ENCODE measurements around the gene SLC30A7.

Gene SLC30A7

GRCh38 chr1:100989306-100990077 lies 93.6 kb downstream of the SLC30A7 start:
- no peak for DNase-seq

- DNase-seq = no peak
These were observed 99.5 kb downstream of the SLC30A7 start for GRCh38 chr1:100995198-100995988.

- no peak for DNase-seq
These were observed 102.5 kb downstream of the SLC30A7 start for GRCh38 chr1:100998426-100998825.

- no peak for DNase-seq
These were observed 104.4 kb downstream of the SLC30A7 start for GRCh38 chr1:101000131-101000873.

GRCh38 chr1:101002551-101002950 lies 106.7 kb downstream of the SLC30A7 start:
- no peak for DNase-seq

GRCh38 chr1:101003012-101003650 lies 107.2 kb downstream of the SLC30A7 start:
- no peak for DNase-seq

- no peak for DNase-seq
These were observed 108.2 kb downstream of the SLC30A7 start for GRCh38 chr1:101004061-101004460.

- no peak for DNase-seq
These were observed 108.8 kb downstream of the SLC30A7 start for GRCh38 chr1:101004670-101005069.

- no peak for DNase-seq
These were observed 109.3 kb downstream of the SLC30A7 start for GRCh38 chr1:101005183-101005582.

- DNase-seq = no peak
These were observed 110.0 kb downstream of the SLC30A7 start for GRCh38 chr1:101005871-101006270.

- no peak for DNase-seq
These were observed 110.7 kb downstream of the SLC30A7 start for GRCh38 chr1:101006553-101006952.

GRCh38 chr1:101008229-101008834 lies 112.4 kb downstream of the SLC30A7 start:
- no peak for DNase-seq

GRCh38 chr1:101013776-101014175 lies 117.9 kb downstream of the SLC30A7 start:
- no peak for DNase-seq

- DNase-seq = no peak
These were observed 121.6 kb downstream of the SLC30A7 start for GRCh38 chr1:101017448-101017847.

GRCh38 chr1:101022294-101022693 lies 126.4 kb downstream of the SLC30A7 start:
- DNase-seq = no peak

- no peak for DNase-seq
These were observed 129.4 kb downstream of the SLC30A7 start for GRCh38 chr1:101025283-101025656.

- peak; percentile 85 to 86 for DNase-seq
These were observed 130.0 kb downstream of the SLC30A7 start, which contains the start of gene DPH5 for GRCh38 chr1:101025657-101026429. Gene DPH5 (minus strand): TSS chr1:101025784. CDS start chr1:101025443, 341 bp downstream.

- DNase-seq = no peak
These were observed 130.5 kb downstream of the SLC30A7 start for GRCh38 chr1:101026430-101026788.

GRCh38 chr1:101027194-101027772 lies 131.4 kb downstream of the SLC30A7 start:
- no peak for DNase-seq

GRCh38 chr1:101028466-101028865 lies 132.6 kb downstream of the SLC30A7 start:
- no peak for DNase-seq

- no peak for DNase-seq
These were observed 133.3 kb downstream of the SLC30A7 start for GRCh38 chr1:101029184-101029583.

All from stimulated activated CD4-positive, alpha-beta T cell treated with anti-CD3 and anti-CD28 coated beads, Interleukin-2, amount 100 ng/mL, for 48 hours (primary cell).